Heart right ventricle (tissue), 16 donors: Measurements from ENCODE around the gene GSX1. TPM values are rescaled to one million over a fixed set of nuclear protein-coding genes. Genes with fewer than 3 reads are reported as not detected.
A peak's percentile ranks its signal among the peaks of the same experiment; 100 is the strongest.
"Not testable (repeated sequence)": the region's sequence is repeated elsewhere in the genome, so short reads cannot be mapped to it uniquely, and the experiment has no call there.

ENCODE experiments used
- ATAC-seq, 8 donors: fragments of 200-7000 bp; cut with Tn5 transposase; one replicate each; pipeline ENCODE4 v1.9.1; 2020; ENCODE audit warnings: mild to moderate bottlenecking in 8 of 8, moderate library complexity in 8 of 8, moderate number of reproducible peaks in 1 of 8
- DNase-seq, 2 donors: peaks; one replicate each; pipeline ENCODE4 v3.0.0-alpha.2; 2020
- H3K27ac ChIP-seq, 10 donors: fragments of 200-600 bp; sonication (generic) in 2 of 10; one replicate each; pipeline versions ENCODE4 v1.5.0 to v1.8.0; 2020 to 2022; ENCODE audit warnings: mild to moderate bottlenecking in 3 of 10
- H3K27me3 ChIP-seq, 7 donors: fragments of 200-600 bp; one replicate each; pipeline ENCODE4 v1.8.0; 2021 to 2022; ENCODE audit warnings: mild to moderate bottlenecking in 2 of 7
- H3K36me3 ChIP-seq, 9 donors: fragments of 200-600 bp; sonication (generic) in 1 of 9; one replicate each; pipeline versions ENCODE4 v1.5.0 to v1.8.0; 2020 to 2022; ENCODE audit warnings: mild to moderate bottlenecking in 2 of 9
- H3K4me1 ChIP-seq, 9 donors: fragments of 200-600 bp; sonication (generic) in 1 of 9; one replicate each; pipeline versions ENCODE4 v1.5.0 to v1.8.0; 2020 to 2022; ENCODE audit warnings: mild to moderate bottlenecking in 4 of 9
- H3K4me3 ChIP-seq, 10 donors: fragments of 200-600 bp; sonication (generic) in 2 of 10; one replicate each; pipeline versions ENCODE4 v1.5.0 to v1.8.0; 2020 to 2022; ENCODE audit warnings: mild to moderate bottlenecking in 7 of 10, moderate library complexity in 2 of 10
- H3K9me3 ChIP-seq, 11 donors: fragments of 200-600 bp in 10 of 11; sonication (generic) in 2 of 11; one replicate each; pipeline versions ENCODE4 v1.5.0 to v1.8.0; 2013 to 2022; ENCODE audit warnings: mild to moderate bottlenecking in 2 of 11, control low read depth in 1 of 11, moderate library complexity in 1 of 11
- WGBS, 2 donors: extraction: QIAGEN DNeasy Blood & Tissue Kit; methylation state at CpG; one replicate each; pipeline ENCODE4 v1.1.7; 2013; ENCODE audit warnings: inconsistent platforms in 1 of 2; 5-methylcytosine and 5-hydroxymethylcytosine counted together
- intact Hi-C, 10 donors: fragments of 100-400 bp; cut with DNase I; formaldehyde crosslinking; loops; one replicate each; pipeline versions ENCODE4 v1.11.1 to v1.14.2; 2022
- long read RNA-seq, 3 donors: library from polyadenylated mRNA; unstranded; transcript quantifications; one replicate each; pipeline ENCODE4 v2.0.0, GENCODE V29; 2020 to 2021
- polyA plus RNA-seq, 2 donors: library from polyadenylated mRNA; stranded (reverse); fragments of 200-250 nt; gene quantifications; one replicate each; pipeline ENCODE4 v1.2.3, GENCODE V29; 2013
- total RNA-seq, 10 donors: library from RNA; stranded (reverse); fragmentation: NEBNext Ultra II Directional in 3 of 10; extraction: Animal tissue kit (Norgen Biotek cat#: 25700) in 3 of 10; gene quantifications; one replicate each; pipeline versions ENCODE4 v1.2.1 to v1.2.4, GENCODE V29; 2021 to 2023
- TF ChIP-seq, protein P1 (sequence below), 9 donors: fragments of 200-600 bp; sonication (generic) in 2 of 9; IDR thresholded peaks; one replicate each; pipeline versions ENCODE4 v1.5.0 to v1.8.0; 2021 to 2022; ENCODE audit warnings: antibody characterized with exemption in 9 of 9, mild to moderate bottlenecking in 5 of 9, moderate library complexity in 1 of 9
- donor health status: Arrhythmogenic right ventricular cardiomyopathy.
- donor health status: ischemic (EF 13 %, LVEDD 7.1; RV severe dilation, severe dysfunction).
- donor health status: healthy with polysubstance abuse.
- donor health status: DM: no; HTN: yes; CAD: no.
- donor health status: DM: no; HTN: no; CAD: no.
- donor health status: ischemic (EF 25% LVEDD 6.9; RV normal size, moderate dysfunction).
- donor health status: ischemic (EF 25% LVEDD 5.7; RV mildly dilated, moderate dysfunction).
- donor health status: healthy.
- donor health status: DM: yes; HTN: yes; CAD: no.
- donor health status: Ischemic cardiomyopathy.
- donor health status: ischemic (EF 35%, LVEDD 5.7; RV mildly dilated, moderate dysfunction).
- donor health status: nonischemic (EF 11% LVEDD 7.7; RV severe dilation, severe dysfunction).
- donor health status: DM: yes; HTN: yes; CAD: no.
- donor health status: PGD.
- donor health status: ischemic (EF 29% LVEDD 5.4; RV normal size, mild dysfunction).
- donor health status: nonischemic (EF 23%, LVEDD 6.1; RV moderate dilation, normal function).

GSX1 gene
- not detected for total RNA-seq
- polyA plus RNA-seq: not detected
- long read RNA-seq, donor 1: 0 reads
- long read RNA-seq, donor 2: 0 reads
- long read RNA-seq, donor 3: 0 reads

GRCh38 chr13:27792393-27793218 is at the start of gene GSX1:
GSX1 (plus strand) TSS chr13:27792483; CDS start chr13:27792691, 208 bp downstream.
- peak within 1 kb of the TSS in 9 of 10 donors; percentile 5 to 50 (median 34) for H3K4me3 ChIP-seq
- peaks cover 0 to 58% (median 38%) of the 10 kb centered on the region in 9 donors for H3K4me1 ChIP-seq
- peaks cover 71 to 100% (median 100%) of the 10 kb centered on the region in 7 donors for H3K27me3 ChIP-seq
- 2% methylated on average over 76 to 87 of the region's 87 CpGs for WGBS, 2 donors
- intact Hi-C loops: no loop called here
- TF ChIP-seq, protein P1, sequence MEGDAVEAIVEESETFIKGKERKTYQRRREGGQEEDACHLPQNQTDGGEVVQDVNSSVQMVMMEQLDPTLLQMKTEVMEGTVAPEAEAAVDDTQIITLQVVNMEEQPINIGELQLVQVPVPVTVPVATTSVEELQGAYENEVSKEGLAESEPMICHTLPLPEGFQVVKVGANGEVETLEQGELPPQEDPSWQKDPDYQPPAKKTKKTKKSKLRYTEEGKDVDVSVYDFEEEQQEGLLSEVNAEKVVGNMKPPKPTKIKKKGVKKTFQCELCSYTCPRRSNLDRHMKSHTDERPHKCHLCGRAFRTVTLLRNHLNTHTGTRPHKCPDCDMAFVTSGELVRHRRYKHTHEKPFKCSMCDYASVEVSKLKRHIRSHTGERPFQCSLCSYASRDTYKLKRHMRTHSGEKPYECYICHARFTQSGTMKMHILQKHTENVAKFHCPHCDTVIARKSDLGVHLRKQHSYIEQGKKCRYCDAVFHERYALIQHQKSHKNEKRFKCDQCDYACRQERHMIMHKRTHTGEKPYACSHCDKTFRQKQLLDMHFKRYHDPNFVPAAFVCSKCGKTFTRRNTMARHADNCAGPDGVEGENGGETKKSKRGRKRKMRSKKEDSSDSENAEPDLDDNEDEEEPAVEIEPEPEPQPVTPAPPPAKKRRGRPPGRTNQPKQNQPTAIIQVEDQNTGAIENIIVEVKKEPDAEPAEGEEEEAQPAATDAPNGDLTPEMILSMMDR (IDR thresholded peaks at IDR 0.05): no peak
- DNase-seq: peak; percentile 51 to 64
- no peaks in the 10 kb centered on the region for H3K9me3 ChIP-seq
- peak; percentile 83 to 96 (median 90) for ATAC-seq
- no peak within 1 kb of the TSS for H3K27ac ChIP-seq
- no peaks in the 10 kb centered on the region for H3K36me3 ChIP-seq

GRCh38 chr13:27744801-27745200 is 47.5 kb upstream of the GSX1 start:
- no peak for ATAC-seq
- 39 to 46% methylated on average over 7 of the region's 7 CpGs for WGBS, 2 donors
- intact Hi-C loops: no loop called here
- H3K27me3 ChIP-seq: peaks cover 0 to 15% (median 9%) of the 10 kb centered on the region in 7 donors
- H3K4me3 ChIP-seq: no peak overlapping the region
- DNase-seq: no peak
- no peak overlapping the region for H3K27ac ChIP-seq
- H3K9me3 ChIP-seq: no peaks in the 10 kb centered on the region
- TF ChIP-seq, protein P1 (IDR thresholded peaks at IDR 0.05): no peak
- H3K4me1 ChIP-seq: no peaks in the 10 kb centered on the region
- H3K36me3 ChIP-seq: no peaks in the 10 kb centered on the region

DNA sequence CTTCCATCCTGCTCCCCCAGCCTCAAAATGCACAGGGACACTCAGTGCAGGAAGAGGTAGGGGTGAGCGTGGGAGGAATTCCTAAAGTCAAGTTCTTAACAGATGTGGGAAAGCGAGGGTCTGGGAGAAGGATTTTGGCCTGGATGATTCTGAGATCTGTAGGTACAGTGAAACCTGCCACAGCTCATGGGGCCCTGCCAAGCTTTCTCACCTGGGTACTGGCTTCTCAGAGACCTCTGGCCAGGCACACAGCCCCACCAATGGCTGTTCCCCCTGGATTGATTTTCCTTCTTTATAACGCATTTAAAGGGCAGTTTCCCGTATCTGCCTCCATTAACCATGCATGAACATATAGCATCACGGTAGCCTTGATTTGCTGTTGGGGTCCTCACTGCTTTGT is 47.0 kb upstream of the GSX1 start:
- WGBS, 2 donors: 82 to 86% methylated on average over 5 of the region's 5 CpGs
- TF ChIP-seq, protein P1 (IDR thresholded peaks at IDR 0.05): no peak
- intact Hi-C loops: no loop called here
- H3K27ac ChIP-seq: no peak overlapping the region
- DNase-seq (no peak), ATAC-seq (no peak)
- H3K9me3 ChIP-seq: no peaks in the 10 kb centered on the region
- H3K4me3 ChIP-seq: no peak overlapping the region
- no peaks in the 10 kb centered on the region for H3K4me1 ChIP-seq
- H3K27me3 ChIP-seq: peaks cover 0 to 18% (median 9%) of the 10 kb centered on the region in 7 donors
- H3K36me3 ChIP-seq: no peaks in the 10 kb centered on the region

DNA sequence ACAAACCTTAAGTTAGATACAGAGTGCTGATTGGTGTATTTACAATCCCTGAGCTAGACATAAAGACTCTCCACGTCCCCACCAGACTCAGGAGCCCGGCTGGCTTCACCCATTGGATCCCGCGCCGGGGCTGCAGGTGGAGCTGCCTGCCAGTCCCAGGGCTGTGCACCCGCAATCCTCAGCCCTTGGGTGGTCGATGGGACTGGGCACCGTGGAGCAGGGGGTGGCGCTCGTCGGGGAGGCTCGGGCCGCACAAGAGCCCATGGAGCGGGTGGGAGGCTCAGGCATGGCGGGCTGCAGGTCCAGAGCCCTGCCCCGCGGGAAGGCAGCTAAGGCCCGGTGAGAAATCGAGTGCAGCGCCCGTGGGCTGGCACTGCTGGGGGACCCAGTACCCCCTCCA is 44.1 kb upstream of the GSX1 start:
- ATAC-seq, H3K4me3 ChIP-seq, DNase-seq, H3K4me1 ChIP-seq, H3K36me3 ChIP-seq, intact Hi-C loops, H3K27ac ChIP-seq, H3K9me3 ChIP-seq: not testable (repeated sequence)
- WGBS, 2 donors: 93 to 94% methylated on average over 21 of the region's 21 CpGs
- H3K27me3 ChIP-seq: peaks cover 0 to 27% (median 9%) of the 10 kb centered on the region in 7 donors
